Right lobe of liver (tissue), 6 donors: ENCODE results near the gene SLC1A2. TPM values are rescaled to one million over a fixed set of nuclear protein-coding genes. Genes with fewer than 3 reads are reported as not detected.

ENCODE experiments used
- ATAC-seq, 4 donors: fragments of 200-7000 bp; cut with Tn5 transposase; one replicate each; pipeline ENCODE4 v1.9.1; 2020; ENCODE audit warnings: mild to moderate bottlenecking in 4 of 4, moderate library complexity in 4 of 4
- DNase-seq, 3 donors: peaks; one replicate each; pipeline ENCODE4 v3.0.0-alpha.2; 2020
- H3K27ac ChIP-seq, 3 donors: fragments of 200-600 bp; one replicate each; pipeline ENCODE4 v1.8.0; 2022
- H3K27me3 ChIP-seq, 2 donors: fragments of 200-600 bp; one replicate each; pipeline ENCODE4 v1.8.0; 2022
- H3K36me3 ChIP-seq, 4 donors: fragments of 200-600 bp; sonication (generic) in 1 of 4; one replicate each; pipeline versions ENCODE4 v1.5.1 to v1.8.0; 2017 to 2022; ENCODE audit warnings: control low read depth in 1 of 4
- H3K4me1 ChIP-seq, 4 donors: fragments of 200-600 bp; sonication (generic) in 1 of 4; one replicate each; pipeline versions ENCODE4 v1.5.1 to v1.8.0; 2017 to 2022; ENCODE audit warnings: control low read depth in 1 of 4
- H3K4me3 ChIP-seq, 3 donors: fragments of 200-600 bp; one replicate each; pipeline ENCODE4 v1.8.0; 2022
- H3K9me3 ChIP-seq, 4 donors: fragments of 200-600 bp; sonication (generic) in 1 of 4; one replicate each; pipeline versions ENCODE4 v1.5.1 to v1.8.0; 2017 to 2022; ENCODE audit warnings: control low read depth in 1 of 4
- CTCF ChIP-seq, 4 donors: fragments of 200-600 bp in 3 of 4; fragments of 450-650 bp in 1 of 4; IDR thresholded peaks; one replicate each; pipeline versions ENCODE4 v1.5.1 to v1.8.0; 2016 to 2022; ENCODE audit warnings: antibody characterized with exemption in 4 of 4, mild to moderate bottlenecking in 2 of 4
- POLR2A ChIP-seq: fragments of 450-650 bp; IDR thresholded peaks from one replicate; pipeline ENCODE4 v1.6.1; 2017; ENCODE audit warnings: antibody characterized with exemption, mild to moderate bottlenecking
- WGBS: methylation state at CpG from one replicate; pipeline ENCODE4 v1.1.6; 2018; ENCODE audit warnings: low coverage, low lambda C conversion rate; ENCODE audit not compliant: insufficient coverage; ENCODE audit errors: missing lambda C conversion rate; 5-methylcytosine and 5-hydroxymethylcytosine counted together
- intact Hi-C, 2 donors: fragments of 100-400 bp; cut with DNase I; formaldehyde crosslinking; loops; one replicate each; pipeline versions ENCODE4 v1.11.2 to v1.14.1; 2022
- total RNA-seq, 6 experiments: library from RNA; depleted of rRNA in 2 of 6; stranded (reverse); fragments of >200 nt in 2 of 6; fragmentation: NEBNext Ultra II Directional in 3 of 6; extraction: Animal tissue kit (Norgen Biotek cat#: 25700) in 3 of 6; gene quantifications; one replicate each; pipeline versions ENCODE4 v1.1.0 to v1.2.4, GENCODE V29; 2016 to 2023
- donor health status: DM: no; HTN: yes; CAD: no.
- donor health status: DM: no; HTN: no; CAD: no.
- donor health status: DM: no; HTN: no; CAD: no.
- donor health status: DM: no; HTN: yes; CAD: no.
- donor health status: DM: no; HTN: yes; CAD: no.

SLC1A2 gene
- total RNA-seq, 6 experiments from 2014 or later = 7.6 to 87.4 (median 13.3) TPM

DNA sequence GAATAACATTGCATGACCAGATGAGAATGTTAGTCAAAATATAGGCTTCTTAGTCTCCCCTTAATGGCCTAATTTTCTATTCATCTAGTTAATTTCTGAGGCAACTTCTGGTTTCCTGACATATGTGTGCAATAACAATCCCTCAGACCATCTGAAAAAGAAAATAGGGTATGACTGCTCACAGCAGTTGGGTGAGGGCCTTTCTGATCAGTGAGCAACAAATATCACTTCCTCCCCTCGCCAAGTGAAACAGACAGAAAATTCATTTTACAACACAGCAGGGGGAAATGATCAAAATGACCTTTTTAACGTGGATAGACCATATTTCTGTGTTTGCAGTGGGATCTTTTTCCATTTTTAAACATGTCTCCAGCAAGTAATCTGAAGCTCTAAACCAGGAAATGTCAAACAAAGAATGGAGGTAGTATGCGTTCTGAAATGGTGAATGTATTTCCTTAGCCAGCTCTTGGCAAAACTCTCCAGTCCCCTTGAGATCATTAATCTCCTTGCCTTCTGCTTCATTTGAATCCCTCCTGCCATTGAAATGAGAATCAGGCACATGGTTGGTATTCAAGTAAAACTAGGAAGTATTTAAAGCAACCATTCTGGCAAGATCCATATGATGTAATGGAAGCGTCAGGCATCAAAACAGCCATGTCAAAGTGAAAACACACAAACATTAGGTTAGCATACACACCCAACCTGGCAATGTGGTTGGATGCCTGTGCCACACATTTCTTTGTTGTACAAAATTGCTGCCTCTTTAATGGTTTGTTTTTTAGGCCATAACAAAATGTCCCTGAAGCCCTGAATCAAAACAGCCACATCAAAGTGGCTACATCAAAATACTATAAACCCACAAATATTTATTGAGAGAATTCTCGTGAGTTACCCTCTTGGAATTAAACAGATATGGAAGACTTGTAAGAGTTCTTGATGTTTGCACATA lies 100.1 kb downstream of the SLC1A2 start:
- DNase-seq (no peak), ATAC-seq (peak in 1 of 4 donors; percentile 45)
- Histone ChIP-seq H3K4me1 (peaks cover 0 to 4% (median 0%) of the 10 kb centered on the region in 4 donors), H3K27ac (no peak overlapping the region), H3K36me3 (peaks cover 0 to 28% (median 0%) of the 10 kb centered on the region in 4 donors), H3K4me3 (no peak overlapping the region), H3K9me3 (no peaks in the 10 kb centered on the region), H3K27me3 (no peaks in the 10 kb centered on the region)
- 47% methylated on average over 5 of the region's 5 CpGs for WGBS
- intact Hi-C loops = no loop called here
- no peak for TF ChIP-seq CTCF (IDR thresholded peaks at IDR 0.05)
- TF ChIP-seq POLR2A = no peak

DNA sequence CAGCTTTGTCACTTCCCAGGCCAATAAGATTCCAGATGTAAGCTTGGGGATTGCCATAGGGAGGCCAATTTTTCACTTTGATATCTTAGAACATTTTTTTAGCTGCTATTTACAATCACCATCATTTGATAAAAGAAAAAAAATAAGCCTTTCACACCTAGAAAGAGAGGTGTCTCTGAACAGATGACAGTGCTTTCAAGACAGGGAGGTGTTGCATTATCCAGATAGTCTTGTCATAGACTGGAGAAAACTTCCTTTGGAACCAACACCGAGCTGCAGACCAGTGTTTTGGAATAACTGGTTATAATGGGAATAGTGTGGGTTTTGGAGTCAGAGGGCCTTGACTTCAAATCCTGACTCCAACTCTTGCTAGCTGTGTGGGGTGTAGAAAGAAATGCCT lies 101.0 kb downstream of the SLC1A2 start:
- intact Hi-C loops = no loop called here
- TF ChIP-seq CTCF (IDR thresholded peaks at IDR 0.05) (no peak), POLR2A (no peak)
- peaks cover 0 to 38% (median 0%) of the 10 kb centered on the region in 4 donors for H3K36me3 ChIP-seq
- no peaks in the 10 kb centered on the region for H3K9me3 ChIP-seq
- no peaks in the 10 kb centered on the region for H3K27me3 ChIP-seq
- H3K4me1 ChIP-seq = no peaks in the 10 kb centered on the region
- WGBS = 100% methylated on average over 1 of the region's 1 CpG
- ATAC-seq (no peak), DNase-seq (no peak)
- H3K27ac ChIP-seq = no peak overlapping the region
- H3K4me3 ChIP-seq = no peak overlapping the region

DNA sequence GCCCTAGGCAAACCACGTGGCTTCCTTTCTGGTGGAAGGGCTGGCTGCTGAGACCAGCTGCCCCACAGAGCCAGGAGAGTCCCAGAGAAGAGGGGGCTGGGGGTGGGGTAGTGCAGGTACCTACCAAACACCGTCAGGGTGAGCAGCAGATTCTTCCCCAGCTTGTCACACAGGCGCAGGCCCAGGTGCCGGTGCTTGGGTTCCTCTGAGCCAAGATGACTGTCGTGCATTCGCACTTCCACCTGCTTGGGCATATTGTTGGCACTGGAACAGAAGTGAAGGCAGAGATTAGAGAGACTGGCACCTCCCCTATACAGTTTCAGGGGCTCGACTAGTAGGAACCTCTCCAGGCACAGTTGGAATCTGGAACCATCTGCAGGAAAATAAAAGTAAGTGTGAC lies 102.1 kb downstream of the SLC1A2 start:
- ATAC-seq = no peak
- 73% methylated on average over 2 of the region's 7 CpGs for WGBS
- Histone ChIP-seq H3K27ac (no peak overlapping the region), H3K9me3 (no peaks in the 10 kb centered on the region), H3K36me3 (peaks cover 0 to 48% (median 0%) of the 10 kb centered on the region in 4 donors), H3K27me3 (no peaks in the 10 kb centered on the region), H3K4me3 (no peak overlapping the region), H3K4me1 (no peaks in the 10 kb centered on the region)
- intact Hi-C loops = no loop called here
- no peak for TF ChIP-seq CTCF (IDR thresholded peaks at IDR 0.05)
- no peak for TF ChIP-seq POLR2A
- no peak for DNase-seq

DNA sequence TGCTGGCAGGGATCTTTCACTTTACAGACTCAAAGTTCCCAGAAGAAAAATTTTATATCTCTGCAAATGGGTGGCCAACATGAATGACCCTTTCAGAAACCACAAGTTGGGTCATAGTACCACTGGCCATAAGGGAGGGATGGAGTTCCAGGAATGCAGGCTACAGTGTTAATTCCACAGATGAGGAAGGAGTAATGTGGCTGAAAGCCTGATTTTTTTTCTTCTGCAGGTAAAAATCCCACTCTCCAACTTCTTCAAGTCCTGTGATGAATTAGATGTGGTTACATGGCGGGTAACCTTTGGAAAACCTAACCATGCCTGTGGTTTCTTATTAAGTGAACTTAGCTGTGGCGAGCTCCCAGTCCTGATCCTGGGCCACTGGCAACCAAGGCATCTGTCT lies 103.2 kb downstream of the SLC1A2 start:
- TF ChIP-seq POLR2A (no peak), CTCF (IDR thresholded peaks at IDR 0.05) (no peak)
- Histone ChIP-seq H3K36me3 (peaks cover 0 to 57% (median 0%) of the 10 kb centered on the region in 4 donors), H3K4me3 (no peak overlapping the region), H3K9me3 (no peaks in the 10 kb centered on the region), H3K27me3 (no peaks in the 10 kb centered on the region), H3K4me1 (no peaks in the 10 kb centered on the region), H3K27ac (no peak overlapping the region)
- intact Hi-C loops = no loop called here
- DNase-seq = no peak
- WGBS = 100% methylated on average over 2 of the region's 2 CpGs
- no peak for ATAC-seq
